CD4-positive, alpha-beta memory T cell (primary cell): ENCODE results near the gene IGF2BP2. TPM values are rescaled to one million over a fixed set of nuclear protein-coding genes. Genes with fewer than 3 reads are reported as not detected.

ENCODE experiments used
- CTCF ChIA-PET: fragments of 350-600 bp; sonication (Branson Sonifier 250); formaldehyde crosslinking; loops from one replicate; lab custom pipeline; 2021; ENCODE audit warnings: inconsistent platforms; ENCODE audit not compliant: partially characterized antibody; lab: Charles Lee
- POLR2A ChIA-PET: fragments of 350-600 bp; sonication (Branson Sonifier 250); formaldehyde crosslinking; loops from one replicate; lab custom pipeline; 2021; ENCODE audit not compliant: partially characterized antibody; lab: Charles Lee
- DNase-seq, 5 donors: peaks; one replicate each; pipeline versions ENCODE4 v3.0.0 to v3.0.0-alpha.2; 2020 to 2022; ENCODE audit warnings: mixed read lengths in 1 of 5
- H3K27ac ChIP-seq: one replicate; pipeline ENCODE4 v1.7.0; 2013; ENCODE audit warnings: low read depth, low read length
- H3K27me3 ChIP-seq: 2 replicates; pipeline ENCODE4 v1.7.0; 2013; ENCODE audit warnings: mild to moderate bottlenecking, low read length, moderate library complexity; ENCODE audit not compliant: insufficient read depth
- H3K36me3 ChIP-seq: 2 replicates; pipeline ENCODE4 v1.7.0; 2013; ENCODE audit warnings: mild to moderate bottlenecking, low read length, moderate library complexity; ENCODE audit not compliant: insufficient read depth
- H3K4me1 ChIP-seq: 2 replicates; pipeline ENCODE4 v1.7.0; 2013; ENCODE audit warnings: mild to moderate bottlenecking, low read length, moderate library complexity; ENCODE audit not compliant: insufficient read depth
- H3K4me3 ChIP-seq, 2 donors: one replicate each; pipeline ENCODE4 v1.7.0; 2013; ENCODE audit warnings: low read length in 2 of 2, mild to moderate bottlenecking in 1 of 2
- H3K9me3 ChIP-seq, 2 donors: one replicate each; pipeline ENCODE4 v1.7.0; 2013; ENCODE audit warnings: low read length in 2 of 2, control low read depth in 1 of 2; ENCODE audit not compliant: control insufficient read depth in 1 of 2
- H3K27ac Mint-ChIP-seq, 7 donors: one replicate each; pipeline ENCODE4 v1.8.0; 2020 to 2021; ENCODE audit warnings: mixed read lengths in 7 of 7, mild to moderate bottlenecking in 6 of 7, inconsistent platforms in 3 of 7, moderate library complexity in 3 of 7
- H3K27me3 Mint-ChIP-seq, 2 donors: one replicate each; pipeline ENCODE4 v1.8.0; 2020 to 2021; ENCODE audit warnings: mixed read lengths in 2 of 2
- H3K36me3 Mint-ChIP-seq, 2 donors: one replicate each; pipeline ENCODE4 v1.8.0; 2020 to 2021; ENCODE audit warnings: mixed read lengths in 2 of 2, inconsistent platforms in 1 of 2, mild to moderate bottlenecking in 1 of 2
- H3K4me1 Mint-ChIP-seq, 4 donors: one replicate each; pipeline ENCODE4 v1.8.0; 2020 to 2021; ENCODE audit warnings: mixed read lengths in 4 of 4, mild to moderate bottlenecking in 1 of 4
- H3K4me3 Mint-ChIP-seq, 8 donors: one replicate each; pipeline ENCODE4 v1.8.0; 2020 to 2021; ENCODE audit warnings: mixed read lengths in 8 of 8, mild to moderate bottlenecking in 7 of 8, moderate library complexity in 6 of 8, inconsistent platforms in 3 of 8
- H3K9me3 Mint-ChIP-seq, 8 donors: one replicate each; pipeline ENCODE4 v1.8.0; 2020 to 2021; ENCODE audit warnings: mixed read lengths in 8 of 8, mild to moderate bottlenecking in 5 of 8, inconsistent platforms in 3 of 8, moderate library complexity in 1 of 8
- intact Hi-C: fragments of 100-400 bp; cut with micrococcal nuclease; formaldehyde crosslinking; loops from one replicate; pipeline ENCODE4 v1.15.1; 2023
- polyA plus RNA-seq, 2 donors: library from polyadenylated mRNA; unstranded; fragments of 300-500 nt; fragmentation: Illumina TruSeq; gene quantifications; one replicate each; pipeline ENCODE4 v1.2.3, GENCODE V29; 2021
- total RNA-seq, 2 experiments: library from RNA; stranded (reverse); gene quantifications; one replicate each; pipeline ENCODE4 v1.2.3, GENCODE V29; 2021

IGF2BP2 gene
- total and polyA plus RNA-seq, 4 experiments from 2014 or later: not detected

DNA sequence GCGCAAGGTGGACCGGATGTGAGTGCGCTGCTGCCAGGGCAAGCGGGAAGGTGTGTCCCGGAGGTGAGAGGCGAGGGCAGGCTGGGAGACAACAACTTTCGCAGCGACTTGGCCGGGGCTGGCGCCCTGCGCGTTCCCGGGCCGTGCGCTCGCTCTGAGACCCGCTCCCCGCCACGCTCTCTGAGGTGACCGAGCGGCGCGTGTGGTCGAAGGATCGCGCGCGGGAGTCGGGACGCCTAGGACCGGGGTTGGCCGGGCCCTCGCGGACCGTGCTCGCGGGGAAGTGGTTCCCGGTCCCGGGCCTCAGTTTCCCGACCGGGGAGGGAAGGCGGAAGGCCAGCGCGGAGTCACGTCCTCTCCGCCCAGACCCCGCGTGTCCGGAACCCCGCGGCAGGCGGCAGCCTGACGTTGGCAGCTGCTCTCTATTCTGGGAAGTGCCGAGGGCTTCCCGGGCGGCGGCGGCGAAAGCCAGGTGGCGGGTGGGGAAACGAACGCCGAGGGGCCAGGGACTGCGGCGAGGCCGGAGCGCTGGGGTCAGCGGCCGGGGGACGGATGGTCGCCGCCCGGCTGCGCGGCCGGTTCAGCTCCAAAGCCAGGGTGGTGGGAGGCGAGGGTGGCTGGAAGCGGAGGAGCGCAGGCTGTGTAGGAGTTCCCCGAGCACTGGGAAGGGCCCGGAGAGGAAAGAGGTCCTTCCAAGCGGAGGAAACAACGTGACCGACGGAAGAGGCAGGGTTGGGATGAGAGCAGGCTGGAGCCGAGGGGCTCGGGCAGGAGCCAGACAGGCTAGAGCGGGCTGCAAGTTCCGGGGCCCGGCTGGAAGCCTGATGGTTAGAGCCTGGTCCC, 1.0 kb upstream of the IGF2BP2 start:
- intact Hi-C loops: loop anchor here (10.0 kb wide), 1 partner anchor 109 kb away; the partner anchor contains the start of gene TRA2B
- peak in 1 of 5 donors; percentile 25 for DNase-seq
- Histone ChIP-seq H3K9me3 (no peaks in the 10 kb centered on the region), H3K36me3 (no peaks in the 10 kb centered on the region), H3K27me3 (peaks cover 20% of the 10 kb centered on the region), H3K27ac (no peak overlapping the region), H3K4me3 (peak overlapping the region in 1 of 2 donors; percentile 38), H3K4me1 (peaks cover 12% of the 10 kb centered on the region)
- Mint-ChIP-seq H3K27ac (no peak overlapping the region), H3K36me3 (peaks cover 0 to 1% of the 10 kb centered on the region in 2 donors), H3K27me3 (peaks cover 43 to 59% of the 10 kb centered on the region in 2 donors), H3K9me3 (peaks cover 0 to 5% (median 1%) of the 10 kb centered on the region in 8 donors), H3K4me1 (peaks cover 5 to 21% (median 11%) of the 10 kb centered on the region in 4 donors), H3K4me3 (peak overlapping the region; percentile 79 to 87 (median 82))
- POLR2A ChIA-PET: no interaction called here
- CTCF ChIA-PET: no interaction called here

DNA sequence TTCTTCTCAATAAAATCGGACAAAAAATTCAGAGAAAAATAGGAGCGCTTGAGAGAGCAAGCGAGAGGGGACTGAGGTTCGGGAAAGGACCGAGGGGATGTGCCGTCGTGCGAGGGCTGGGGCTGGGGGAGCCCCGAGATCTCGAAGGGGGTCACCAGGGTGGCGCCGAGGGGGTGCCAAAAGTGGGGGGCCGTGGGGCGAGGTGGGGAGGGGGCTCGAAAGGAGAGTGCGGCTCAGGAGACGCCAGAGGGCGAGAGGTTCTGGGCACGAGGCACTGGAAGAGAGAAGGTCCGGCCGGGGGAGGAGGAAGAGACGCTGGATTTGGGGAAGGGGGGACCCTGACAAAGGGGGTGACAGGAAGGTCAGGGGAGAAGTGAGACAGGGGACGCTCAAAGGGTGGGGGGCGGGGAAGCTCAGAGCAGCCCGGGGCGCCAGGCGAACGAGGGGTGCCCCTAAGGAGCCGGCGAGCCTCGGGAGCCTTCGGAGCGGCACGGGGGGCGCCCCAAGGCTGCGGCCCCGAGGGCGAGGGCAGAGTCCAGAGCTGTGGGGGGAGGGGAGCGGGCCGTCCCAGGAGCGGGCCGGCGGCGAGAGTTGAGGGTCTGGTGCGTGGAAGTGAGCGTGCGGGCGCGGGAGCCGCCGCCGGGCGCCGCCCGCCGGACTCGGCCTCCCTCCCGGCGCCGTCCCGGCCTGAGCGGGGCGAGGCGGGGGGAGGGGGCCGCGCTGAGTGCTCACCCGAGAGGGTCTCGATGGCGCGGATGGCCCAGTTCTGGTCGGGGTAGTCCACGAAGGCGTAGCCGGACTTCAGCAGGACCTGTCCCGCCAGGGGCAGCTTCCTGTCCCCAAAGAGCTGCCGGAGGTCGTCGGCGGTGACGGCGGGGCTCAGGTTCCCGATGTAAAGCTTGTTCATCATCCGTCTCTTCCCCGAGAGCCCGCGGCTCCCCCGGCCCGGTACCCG, 514 bp downstream of the IGF2BP2 start:
- Histone ChIP-seq H3K9me3 (no peaks in the 10 kb centered on the region), H3K4me3 (peak overlapping the region in 1 of 2 donors; percentile 24), H3K36me3 (no peaks in the 10 kb centered on the region), H3K27me3 (peaks cover 29% of the 10 kb centered on the region), H3K4me1 (peaks cover 12% of the 10 kb centered on the region), H3K27ac (no peak overlapping the region)
- Mint-ChIP-seq H3K27ac (peak overlapping the region in 1 of 7 donors; percentile 80), H3K4me1 (peaks cover 5 to 21% (median 11%) of the 10 kb centered on the region in 4 donors), H3K4me3 (peak overlapping the region; percentile 70 to 89 (median 80)), H3K36me3 (peaks cover 0 to 1% of the 10 kb centered on the region in 2 donors), H3K9me3 (peaks cover 0 to 5% (median 0%) of the 10 kb centered on the region in 8 donors), H3K27me3 (peaks cover 41 to 52% of the 10 kb centered on the region in 2 donors)
- intact Hi-C loops: loop anchor here (10.0 kb wide), 1 partner anchor 110 kb away; the partner anchor contains the start of gene TRA2B
- CTCF ChIA-PET: no interaction called here
- POLR2A ChIA-PET: no interaction called here
- DNase-seq: peak in 2 of 5 donors; percentile 11 to 12

DNA sequence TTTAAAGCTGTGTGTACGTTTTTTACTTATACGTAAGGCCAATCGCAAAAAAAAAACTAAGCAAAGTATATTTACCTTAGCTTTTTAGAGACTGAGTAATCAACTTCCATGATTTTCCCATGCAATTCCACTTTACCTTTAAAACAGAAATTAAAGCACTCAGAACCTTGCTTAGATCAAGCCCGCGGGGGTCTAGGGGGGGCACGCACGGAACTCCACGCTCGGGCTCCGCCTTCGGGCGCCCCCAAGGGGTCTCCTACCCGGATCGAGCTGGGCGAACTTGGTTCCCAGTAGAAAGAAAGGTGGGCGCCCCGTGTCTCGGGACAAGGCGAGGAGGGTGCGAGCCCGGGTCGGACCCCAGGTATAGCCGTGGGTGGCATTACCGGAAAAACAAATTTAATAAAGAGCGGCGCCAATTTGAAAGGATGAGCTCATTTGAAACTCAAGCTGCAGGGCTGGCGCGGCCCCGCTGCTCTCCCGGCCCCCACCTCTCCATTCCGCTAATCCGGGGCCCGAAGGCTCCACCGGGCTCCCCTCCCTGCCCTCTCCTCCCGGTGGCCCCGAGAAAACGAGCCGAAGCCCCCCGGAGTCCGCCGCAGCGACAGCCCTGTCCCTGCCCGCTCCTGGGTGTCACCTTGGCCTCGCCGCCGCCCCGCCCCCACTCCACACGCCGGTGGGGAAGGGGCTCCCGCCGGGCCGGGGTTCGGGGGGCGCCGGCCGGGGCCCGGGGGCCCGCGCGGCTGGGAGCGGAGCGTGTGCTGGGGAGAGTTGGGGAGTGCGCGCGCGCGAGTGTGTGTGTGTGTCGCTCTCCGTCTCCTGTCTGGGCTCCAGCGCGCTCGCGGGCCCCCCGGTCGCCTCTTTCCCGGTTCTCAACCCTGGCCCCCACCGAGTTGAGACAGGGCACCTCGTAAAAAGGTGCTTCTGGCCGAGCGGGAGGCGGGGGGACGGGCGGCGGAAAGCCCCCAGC, 1.5 kb downstream of the IGF2BP2 start:
- POLR2A ChIA-PET: no interaction called here
- peaks cover 0 to 5% (median 0%) of the 10 kb centered on the region in 8 donors for H3K9me3 Mint-ChIP-seq

DNA sequence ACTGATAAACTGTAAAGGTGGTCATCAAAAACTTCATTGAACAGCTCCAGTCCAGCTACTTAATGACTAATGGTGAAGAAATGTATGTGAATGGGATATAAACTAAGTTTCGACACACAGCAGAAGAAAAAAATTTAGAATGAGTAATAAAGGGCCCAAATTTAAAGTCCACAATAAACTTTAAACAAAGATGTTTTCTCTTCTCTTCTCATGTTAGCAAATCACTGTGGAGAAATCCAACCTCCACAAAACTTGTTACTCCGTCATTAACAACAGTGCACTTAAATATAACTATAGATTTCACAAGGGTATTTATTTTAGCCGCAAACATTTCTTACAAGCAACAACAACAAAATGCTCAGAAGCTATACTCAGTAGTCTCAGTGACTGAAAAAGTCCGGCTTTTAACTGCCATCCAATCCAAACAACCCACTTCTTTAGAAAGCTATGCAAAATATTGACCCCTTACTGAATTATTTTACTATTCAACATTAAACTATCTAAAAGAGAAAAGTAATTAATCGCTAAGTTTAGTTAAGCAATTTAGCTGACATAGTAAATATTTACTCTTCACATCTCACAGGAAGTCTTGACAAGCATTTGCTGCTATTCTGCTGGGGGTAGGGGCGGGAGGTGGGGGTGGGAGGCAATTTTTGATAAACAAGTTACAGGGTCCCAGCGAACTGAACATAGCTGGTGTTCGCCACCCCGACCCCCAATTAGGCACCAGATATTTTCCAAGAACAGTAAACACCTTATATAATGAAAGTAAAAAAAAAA, 2.4 kb downstream of the IGF2BP2 start:
- peaks cover 12% of the 10 kb centered on the region for H3K4me1 ChIP-seq
- Mint-ChIP-seq H3K27ac (no peak overlapping the region), H3K4me3 (peak overlapping the region in 6 of 8 donors; percentile 45 to 77 (median 66)), H3K9me3 (peaks cover 0 to 3% (median 0%) of the 10 kb centered on the region in 8 donors), H3K4me1 (peaks cover 5 to 21% (median 11%) of the 10 kb centered on the region in 4 donors), H3K27me3 (peaks cover 37 to 44% of the 10 kb centered on the region in 2 donors), H3K36me3 (peaks cover 0 to 1% of the 10 kb centered on the region in 2 donors)
- no peaks in the 10 kb centered on the region for H3K36me3 ChIP-seq
- intact Hi-C loops: loop anchor here (10.0 kb wide), 1 partner anchor 112 kb away; the partner anchor contains the start of gene TRA2B
- no peak overlapping the region for H3K4me3 ChIP-seq
- H3K9me3 ChIP-seq: no peaks in the 10 kb centered on the region
- H3K27me3 ChIP-seq: peaks cover 29% of the 10 kb centered on the region
- CTCF ChIA-PET: no interaction called here
- no peak for DNase-seq
- H3K27ac ChIP-seq: no peak overlapping the region
- POLR2A ChIA-PET: no interaction called here

More for the DNA sequence above, 1.5 kb downstream of the IGF2BP2 start:
- no peak overlapping the region for H3K27ac Mint-ChIP-seq
- H3K27me3 Mint-ChIP-seq: peaks cover 43 to 50% of the 10 kb centered on the region in 2 donors
- no peaks in the 10 kb centered on the region for H3K36me3 ChIP-seq
- peak overlapping the region; percentile 70 to 89 (median 80) for H3K4me3 Mint-ChIP-seq
- intact Hi-C loops: loop anchor here (10.0 kb wide), 1 partner anchor 111 kb away; the partner anchor contains the start of gene TRA2B
- peaks cover 12% of the 10 kb centered on the region for H3K4me1 ChIP-seq
- H3K27me3 ChIP-seq: peaks cover 29% of the 10 kb centered on the region
- H3K36me3 Mint-ChIP-seq: peaks cover 0 to 1% of the 10 kb centered on the region in 2 donors
- H3K4me1 Mint-ChIP-seq: peaks cover 5 to 21% (median 11%) of the 10 kb centered on the region in 4 donors
- H3K27ac ChIP-seq: no peak overlapping the region
- peak overlapping the region in 1 of 2 donors; percentile 24 for H3K4me3 ChIP-seq
- CTCF ChIA-PET: no interaction called here
- H3K9me3 ChIP-seq: no peaks in the 10 kb centered on the region
- peak in 2 of 5 donors; percentile 15 for DNase-seq

DNA sequence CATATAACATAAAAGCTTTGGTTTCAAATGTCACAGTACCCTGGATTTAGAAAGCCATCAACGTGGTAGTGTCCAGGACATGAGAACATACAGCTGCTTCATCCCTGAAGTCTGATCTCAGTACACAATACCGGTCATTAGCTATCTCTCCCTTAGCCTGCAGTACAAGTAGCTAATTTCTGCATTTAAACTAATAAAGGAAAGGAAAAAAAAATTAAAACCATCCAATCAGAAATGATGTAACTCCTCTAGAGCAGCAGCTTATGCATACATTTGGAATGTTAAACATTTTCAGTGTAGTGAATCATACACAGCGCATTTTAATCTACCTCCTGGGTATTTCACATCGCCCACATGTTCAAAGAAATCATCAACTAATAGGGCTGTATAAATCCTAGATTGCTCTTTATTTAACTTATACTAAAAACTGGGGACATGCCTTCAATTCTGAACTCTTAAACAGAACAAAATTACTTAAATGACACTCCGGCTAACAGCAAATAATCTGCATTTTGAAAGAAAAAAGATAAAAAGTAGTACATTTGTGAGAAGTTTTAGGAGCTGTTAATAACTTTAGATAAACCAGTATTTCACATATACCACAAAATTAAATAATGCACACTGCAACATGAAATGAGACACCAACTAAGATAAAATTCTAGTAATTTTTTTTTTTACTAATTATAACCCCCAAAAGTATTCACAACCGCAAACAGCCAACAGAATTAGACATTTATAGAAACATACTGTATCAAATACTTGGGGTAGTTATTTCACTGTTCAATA, 3.7 kb downstream of the IGF2BP2 start:
- Histone ChIP-seq H3K4me1 (peaks cover 12% of the 10 kb centered on the region), H3K27me3 (peaks cover 27% of the 10 kb centered on the region), H3K36me3 (no peaks in the 10 kb centered on the region), H3K27ac (no peak overlapping the region), H3K4me3 (no peak overlapping the region), H3K9me3 (no peaks in the 10 kb centered on the region)
- no peak overlapping the region for H3K4me3 Mint-ChIP-seq
- no peaks in the 10 kb centered on the region for H3K36me3 Mint-ChIP-seq
- peaks cover 3 to 14% (median 6%) of the 10 kb centered on the region in 4 donors for H3K4me1 Mint-ChIP-seq
- no peak overlapping the region for H3K27ac Mint-ChIP-seq
- no peak for DNase-seq
- ChIA-PET CTCF (interaction anchor here (0.6 kb wide), 1 partner anchor 9 kb away, joined by 3 read pairs; no protein-coding TSS in a partner anchor), POLR2A (no interaction called here)
- H3K9me3 Mint-ChIP-seq: peaks cover 0 to 2% (median 0%) of the 10 kb centered on the region in 8 donors
- intact Hi-C loops: loop anchor here (10.0 kb wide), 1 partner anchor 114 kb away; the partner anchor contains the start of gene TRA2B
- H3K27me3 Mint-ChIP-seq: peaks cover 29 to 34% of the 10 kb centered on the region in 2 donors
